HG03280 (cell line): Measurements from ENCODE around the gene CBFA2T3.

Source experiments
- ATAC-seq: cut with Tn5 transposase; IDR thresholded peaks from one replicate; pipeline ENCODE4 v1.9.1; 2021; ENCODE audit warnings: mild to moderate bottlenecking, moderate library complexity; ENCODE audit not compliant: unreplicated experiment

Gene CBFA2T3

GRCh38 chr16:88880226-88881006, 96.6 kb downstream of the CBFA2T3 start:
- ATAC-seq: no peak

- ATAC-seq: no peak
Measured at GRCh38 chr16:88879788-88880055, 97.3 kb downstream of the CBFA2T3 start.

- ATAC-seq: no peak
Measured at GRCh38 chr16:88878967-88879787, 97.8 kb downstream of the CBFA2T3 start.

- no peak for ATAC-seq
Measured at GRCh38 chr16:88878356-88878755, 98.7 kb downstream of the CBFA2T3 start.

GRCh38 chr16:88877564-88878289, 99.3 kb downstream of the CBFA2T3 start:
- ATAC-seq: no peak

GRCh38 chr16:88876942-88877526, 100.0 kb downstream of the CBFA2T3 start:
- no peak for ATAC-seq

- ATAC-seq: no peak
Measured at GRCh38 chr16:88875703-88876234, 101.2 kb downstream of the CBFA2T3 start.

GRCh38 chr16:88874938-88875599, 101.9 kb downstream of the CBFA2T3 start:
- no peak for ATAC-seq

- ATAC-seq: no peak
Measured at GRCh38 chr16:88872650-88873331, 104.2 kb downstream of the CBFA2T3 start.

- no peak for ATAC-seq
Measured at GRCh38 chr16:88871730-88872416, 105.1 kb downstream of the CBFA2T3 start.

GRCh38 chr16:88871349-88871702, 105.7 kb downstream of the CBFA2T3 start:
- ATAC-seq: no peak

- no peak for ATAC-seq
Measured at GRCh38 chr16:88870608-88871348, 106.2 kb downstream of the CBFA2T3 start.

- ATAC-seq: no peak
Measured at GRCh38 chr16:88869673-88869980, 107.4 kb downstream of the CBFA2T3 start.

- ATAC-seq: no peak
Measured at GRCh38 chr16:88868974-88869672, 107.9 kb downstream of the CBFA2T3 start.

- ATAC-seq: no peak
Measured at GRCh38 chr16:88867581-88868246, 109.3 kb downstream of the CBFA2T3 start.

GRCh38 chr16:88866151-88866920, 110.7 kb downstream of the CBFA2T3 start, which contains the start of gene PABPN1L:
TSS of gene PABPN1L (minus strand) at chr16:88866660. CDS start at chr16:88866606, 54 bp downstream.
- no peak for ATAC-seq

GRCh38 chr16:88865742-88866141, 111.3 kb downstream of the CBFA2T3 start:
- no peak for ATAC-seq
